ENCODE measurements around the gene RMDN3.

The RMDN3 gene

DNA sequence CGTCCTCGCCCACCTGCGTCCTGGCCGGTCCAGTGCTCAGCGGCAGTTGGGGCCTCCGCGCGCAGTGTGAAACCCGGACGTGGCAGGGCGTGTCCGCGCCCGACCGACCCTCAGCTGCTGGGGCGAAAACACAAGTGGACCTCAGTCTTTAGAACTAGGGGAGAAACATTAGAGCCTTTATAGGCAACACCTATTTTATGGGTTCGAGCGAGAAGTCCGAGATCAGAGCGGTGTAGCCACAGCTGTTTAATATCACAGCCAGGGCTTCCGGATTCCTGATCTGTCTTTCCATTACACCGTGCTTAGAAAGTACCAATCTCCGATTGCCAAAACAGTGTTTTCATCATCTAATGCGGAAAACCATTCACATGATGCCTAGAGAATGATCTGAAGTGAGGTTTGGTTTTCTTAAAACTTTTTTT, 59.6 kb downstream of the RMDN3 start:
- peak in 1 of 3 experiments; percentile 24 for DNase-seq (ENCODE audit: low read depth in 2 of 3, low spot score in 2 of 3)

GRCh38 chr15:40694688-40695468, 60.2 kb downstream of the RMDN3 start, which contains the start of gene RAD51:
Gene RAD51 (plus strand): TSS chr15:40695174. CDS start chr15:40698759, 3,585 bp downstream.
- peak; percentile 79 to 90 (median 85) for DNase-seq (ENCODE audit: low read depth in 2 of 3, low spot score in 2 of 3)

DNA sequence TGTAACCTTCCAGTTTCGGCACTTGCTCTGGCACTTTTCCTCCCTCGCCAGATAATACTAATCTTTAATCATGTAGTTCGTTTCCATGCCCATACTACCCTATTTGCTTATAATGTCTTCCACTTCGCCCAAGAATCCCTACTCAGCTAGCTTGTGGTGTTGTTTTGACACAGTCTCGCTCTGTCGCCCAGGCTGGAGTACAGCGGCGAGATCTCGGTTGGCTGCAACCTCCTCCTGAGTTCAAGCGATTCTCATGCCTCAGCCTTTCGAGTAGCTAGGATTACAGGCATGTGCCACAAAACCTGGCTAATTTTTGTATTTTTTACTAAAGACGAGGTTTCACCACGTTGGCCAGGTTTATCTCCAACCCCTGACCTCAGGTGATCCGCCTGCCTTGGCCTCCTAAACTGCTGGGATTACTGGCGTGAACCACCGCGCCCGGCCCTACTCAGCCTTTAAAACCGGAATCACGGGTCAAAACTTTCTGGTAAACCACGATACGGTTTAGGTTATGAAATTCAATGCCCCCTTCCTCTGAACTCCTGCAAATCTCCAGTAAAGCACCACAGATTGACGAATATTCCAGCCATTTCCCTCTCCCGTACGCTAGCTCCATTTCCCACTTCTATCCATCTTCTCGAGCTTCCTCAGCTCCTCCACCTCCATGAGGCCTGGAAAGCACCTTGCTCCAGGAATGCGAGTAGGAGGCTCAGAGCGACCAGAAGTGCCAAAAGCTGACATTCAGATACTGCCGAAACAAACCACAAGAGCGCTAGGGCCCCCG, 61.0 kb downstream of the RMDN3 start:
- no peak for DNase-seq (ENCODE audit: low read depth in 2 of 3, low spot score in 2 of 3)

DNA sequence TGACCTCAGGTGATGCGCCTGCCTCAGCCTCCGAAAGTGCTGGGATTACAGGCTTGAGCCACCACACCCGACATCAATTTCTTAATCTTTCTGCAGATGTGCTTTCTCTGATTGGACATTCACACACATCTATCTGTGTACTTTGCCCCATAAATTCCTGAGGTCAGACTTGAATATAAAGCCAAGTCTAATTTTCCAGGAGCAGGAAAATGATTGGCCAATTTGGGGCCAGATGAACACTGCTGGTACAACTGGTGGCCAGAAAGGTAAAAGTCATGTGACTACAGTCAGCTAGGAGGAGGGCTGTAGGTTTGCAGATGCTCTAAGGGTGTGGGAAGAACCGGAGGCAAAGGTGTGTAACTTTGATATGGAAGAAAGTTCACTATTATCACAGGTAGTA, 63.3 kb downstream of the RMDN3 start:
- DNase-seq (ENCODE audit: low read depth in 2 of 3, low spot score in 2 of 3), result no peak

GRCh38 chr15:40688932-40689799, 65.9 kb downstream of the RMDN3 start:
- DNase-seq (ENCODE audit: low read depth in 2 of 3, low spot score in 2 of 3), result no peak
